OCI-LY3 (cell line): ENCODE results near the gene SNCAIP.

Experiments
- H2AFZ ChIP-seq: fragments of 200-600, 300-600 bp; shearing (Covaris generic); 2 replicates; pipeline ENCODE4 v1.6.0; 2014; ENCODE audit warnings: antibody characterized with exemption, low read depth, low read length
- H3K27ac ChIP-seq: fragments of 200-600, 300-600 bp; sonication (generic); 2 replicates; pipeline ENCODE4 v1.5.1; 2014; ENCODE audit warnings: mild to moderate bottlenecking, low read length, moderate library complexity, mixed read lengths
- H3K27me3 ChIP-seq: fragments of 200-600, 300-600 bp; sonication (generic); 2 replicates; pipeline ENCODE4 v1.6.1; 2014; ENCODE audit warnings: low read depth, low read length, mixed read lengths
- H3K36me3 ChIP-seq: fragments of 200-600, 300-600 bp; sonication (generic); replicated peaks from 2 replicates; pipeline ENCODE3; 2014; ENCODE audit warnings: low read depth, low read length, mixed read lengths
- H3K4me1 ChIP-seq: fragments of 300-600, 200-600 bp; sonication (generic); 2 replicates; pipeline ENCODE4 v1.6.1; 2014; ENCODE audit warnings: low read length, mixed read lengths
- H3K4me2 ChIP-seq: fragments of 200-600, 300-600 bp; sonication (generic); 2 replicates; pipeline ENCODE4 v1.6.1; 2014; ENCODE audit warnings: low read length, mixed read lengths
- H3K4me3 ChIP-seq: fragments of 300-600, 200-600 bp; sonication (generic); 2 replicates; pipeline ENCODE4 v1.5.1; 2014; ENCODE audit warnings: antibody characterized with exemption, mild to moderate bottlenecking, low read length, moderate library complexity
- H3K79me2 ChIP-seq: fragments of 300-600, 200-600 bp; shearing (Covaris generic); 2 replicates; pipeline ENCODE4 v1.6.1; 2014; ENCODE audit warnings: mild to moderate bottlenecking, low read length, mixed read lengths
- H3K9ac ChIP-seq: fragments of 300-600, 200-600 bp; shearing (Covaris generic); 2 replicates; pipeline ENCODE4 v1.6.0; 2014; ENCODE audit warnings: mild to moderate bottlenecking, low read length, moderate library complexity
- H3K9me3 ChIP-seq: fragments of 200-600, 300-600 bp; shearing (Covaris generic); 2 replicates; pipeline ENCODE4 v1.6.1; 2014; ENCODE audit warnings: low read length, mixed read lengths; ENCODE audit not compliant: insufficient read depth
- H4K20me1 ChIP-seq: fragments of 200-600, 300-600 bp; sonication (generic); 2 replicates; pipeline ENCODE4 v1.6.1; 2016; ENCODE audit warnings: low read length, mixed read lengths; ENCODE audit not compliant: insufficient read depth
- EZH2phosphoT487 ChIP-seq: fragments of 200-600 bp; shearing (Covaris generic); IDR thresholded peaks from 2 replicates; pipeline ENCODE4 v1.6.1; 2018; ENCODE audit warnings: antibody characterized with exemption, mixed run types, low read depth
- TF ChIP-seq, protein P1 (sequence below): fragments of 200-600, 300-600 bp; sonication (generic); IDR thresholded peaks from 2 replicates; pipeline ENCODE4 v1.5.1; 2014; ENCODE audit warnings: antibody characterized with exemption, low read length, low read depth

Gene SNCAIP

DNA sequence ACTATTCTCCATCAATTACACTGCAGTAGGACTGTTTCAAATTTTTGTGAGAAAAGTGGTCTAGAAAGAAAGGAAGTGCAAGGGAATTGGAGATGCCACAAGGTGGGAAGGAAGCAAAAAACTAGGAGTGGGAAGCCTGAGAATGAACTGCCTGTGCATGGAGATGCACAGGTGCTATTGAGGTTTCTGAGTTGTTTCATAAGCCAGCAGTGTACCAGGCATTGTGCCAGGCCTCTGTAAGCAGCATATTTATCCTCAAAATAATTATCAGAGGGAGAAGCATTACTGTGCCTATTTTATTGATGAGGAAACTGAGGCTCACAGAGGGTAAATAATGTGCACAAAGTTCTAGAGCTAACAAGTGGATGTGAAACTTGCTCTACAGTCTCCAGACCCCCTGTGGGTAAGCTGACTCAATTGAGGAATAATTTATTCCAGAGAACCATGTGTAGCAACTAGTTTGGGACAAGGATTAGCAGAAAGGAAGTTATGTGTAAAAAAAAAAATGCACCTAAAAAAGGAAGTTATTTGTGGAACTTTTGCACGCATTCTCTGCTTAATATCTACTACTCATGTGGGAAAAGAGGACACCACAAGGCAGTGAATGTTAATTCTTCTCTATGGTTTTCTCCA is 96.7 kb downstream of the SNCAIP start:
- H3K79me2 ChIP-seq, result no peaks in the 10 kb centered on the region
- no peaks in the 10 kb centered on the region for H4K20me1 ChIP-seq
- no peaks in the 10 kb centered on the region for H3K9me3 ChIP-seq
- no peak overlapping the region for H3K4me3 ChIP-seq
- H3K4me1 ChIP-seq, result peaks cover 56% of the 10 kb centered on the region
- no peak overlapping the region for H3K9ac ChIP-seq
- no peak for TF ChIP-seq EZH2phosphoT487
- TF ChIP-seq, protein P1, sequence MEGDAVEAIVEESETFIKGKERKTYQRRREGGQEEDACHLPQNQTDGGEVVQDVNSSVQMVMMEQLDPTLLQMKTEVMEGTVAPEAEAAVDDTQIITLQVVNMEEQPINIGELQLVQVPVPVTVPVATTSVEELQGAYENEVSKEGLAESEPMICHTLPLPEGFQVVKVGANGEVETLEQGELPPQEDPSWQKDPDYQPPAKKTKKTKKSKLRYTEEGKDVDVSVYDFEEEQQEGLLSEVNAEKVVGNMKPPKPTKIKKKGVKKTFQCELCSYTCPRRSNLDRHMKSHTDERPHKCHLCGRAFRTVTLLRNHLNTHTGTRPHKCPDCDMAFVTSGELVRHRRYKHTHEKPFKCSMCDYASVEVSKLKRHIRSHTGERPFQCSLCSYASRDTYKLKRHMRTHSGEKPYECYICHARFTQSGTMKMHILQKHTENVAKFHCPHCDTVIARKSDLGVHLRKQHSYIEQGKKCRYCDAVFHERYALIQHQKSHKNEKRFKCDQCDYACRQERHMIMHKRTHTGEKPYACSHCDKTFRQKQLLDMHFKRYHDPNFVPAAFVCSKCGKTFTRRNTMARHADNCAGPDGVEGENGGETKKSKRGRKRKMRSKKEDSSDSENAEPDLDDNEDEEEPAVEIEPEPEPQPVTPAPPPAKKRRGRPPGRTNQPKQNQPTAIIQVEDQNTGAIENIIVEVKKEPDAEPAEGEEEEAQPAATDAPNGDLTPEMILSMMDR, result no peak
- no peaks in the 10 kb centered on the region for H3K27me3 ChIP-seq
- no peak overlapping the region for H2AFZ ChIP-seq
- H3K27ac ChIP-seq, result no peak overlapping the region
- H3K36me3 ChIP-seq, result no peaks in the 10 kb centered on the region
- peak overlapping the region; percentile 27 for H3K4me2 ChIP-seq

DNA sequence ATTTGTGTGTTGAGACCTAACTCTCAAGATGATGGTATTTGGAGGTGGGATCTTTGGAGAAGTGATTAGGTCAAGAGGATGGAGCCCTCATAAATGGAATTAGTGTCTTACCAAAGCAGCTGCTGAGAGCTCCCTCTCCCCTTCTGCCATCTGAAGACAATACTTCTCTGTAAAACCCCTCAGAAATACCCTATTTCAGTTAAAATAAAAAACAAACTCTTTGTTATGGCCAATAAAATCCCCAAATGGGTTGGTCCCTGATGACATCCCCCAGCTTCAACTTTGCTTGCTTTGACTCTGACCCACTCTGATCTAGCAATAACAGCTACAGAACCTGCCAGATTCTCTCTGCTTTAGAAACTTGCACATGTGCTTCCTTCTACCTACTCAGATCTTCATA is 100.9 kb downstream of the SNCAIP start:
- TF ChIP-seq, protein P1, result no peak
- TF ChIP-seq EZH2phosphoT487, result no peak
- Histone ChIP-seq H3K79me2 (no peaks in the 10 kb centered on the region), H4K20me1 (no peaks in the 10 kb centered on the region), H3K4me1 (peaks cover 76% of the 10 kb centered on the region), H3K27me3 (no peaks in the 10 kb centered on the region), H3K36me3 (no peaks in the 10 kb centered on the region), H3K4me2 (peak overlapping the region; percentile 73), H3K9me3 (no peaks in the 10 kb centered on the region), H3K9ac (peak overlapping the region; percentile 57), H3K27ac (peak overlapping the region; percentile 84), H2AFZ (no peak overlapping the region), H3K4me3 (peak overlapping the region; percentile 41)

DNA sequence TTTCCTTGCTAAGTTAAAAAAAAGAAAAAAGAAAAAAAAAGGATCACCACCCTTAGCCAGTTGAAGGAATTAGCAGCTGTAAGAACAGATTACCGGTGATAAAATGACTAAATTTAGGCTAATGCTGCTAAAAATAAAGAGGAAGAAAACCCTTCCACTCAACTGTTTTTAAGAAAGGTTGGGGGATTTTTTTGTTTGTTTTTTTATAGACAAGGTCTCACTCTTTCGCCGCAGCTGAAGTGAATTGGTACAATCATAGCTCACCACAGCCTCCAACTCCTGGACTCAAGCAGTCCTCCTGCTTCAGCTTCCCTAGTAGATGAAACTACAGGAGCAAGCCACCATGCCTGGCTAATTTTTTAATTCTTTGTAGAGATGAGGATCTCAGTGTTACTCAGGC is 101.7 kb downstream of the SNCAIP start:
- H3K4me1 ChIP-seq, result peaks cover 69% of the 10 kb centered on the region
- H3K27me3 ChIP-seq, result no peaks in the 10 kb centered on the region
- TF ChIP-seq, protein P1, result no peak
- no peak for TF ChIP-seq EZH2phosphoT487
- no peaks in the 10 kb centered on the region for H3K36me3 ChIP-seq
- no peak overlapping the region for H2AFZ ChIP-seq
- no peaks in the 10 kb centered on the region for H3K9me3 ChIP-seq
- no peaks in the 10 kb centered on the region for H3K79me2 ChIP-seq
- peak overlapping the region; percentile 41 for H3K4me3 ChIP-seq
- H4K20me1 ChIP-seq, result no peaks in the 10 kb centered on the region
- H3K9ac ChIP-seq, result peak overlapping the region; percentile 57
- peak overlapping the region; percentile 84 for H3K27ac ChIP-seq
- H3K4me2 ChIP-seq, result peak overlapping the region; percentile 73

DNA sequence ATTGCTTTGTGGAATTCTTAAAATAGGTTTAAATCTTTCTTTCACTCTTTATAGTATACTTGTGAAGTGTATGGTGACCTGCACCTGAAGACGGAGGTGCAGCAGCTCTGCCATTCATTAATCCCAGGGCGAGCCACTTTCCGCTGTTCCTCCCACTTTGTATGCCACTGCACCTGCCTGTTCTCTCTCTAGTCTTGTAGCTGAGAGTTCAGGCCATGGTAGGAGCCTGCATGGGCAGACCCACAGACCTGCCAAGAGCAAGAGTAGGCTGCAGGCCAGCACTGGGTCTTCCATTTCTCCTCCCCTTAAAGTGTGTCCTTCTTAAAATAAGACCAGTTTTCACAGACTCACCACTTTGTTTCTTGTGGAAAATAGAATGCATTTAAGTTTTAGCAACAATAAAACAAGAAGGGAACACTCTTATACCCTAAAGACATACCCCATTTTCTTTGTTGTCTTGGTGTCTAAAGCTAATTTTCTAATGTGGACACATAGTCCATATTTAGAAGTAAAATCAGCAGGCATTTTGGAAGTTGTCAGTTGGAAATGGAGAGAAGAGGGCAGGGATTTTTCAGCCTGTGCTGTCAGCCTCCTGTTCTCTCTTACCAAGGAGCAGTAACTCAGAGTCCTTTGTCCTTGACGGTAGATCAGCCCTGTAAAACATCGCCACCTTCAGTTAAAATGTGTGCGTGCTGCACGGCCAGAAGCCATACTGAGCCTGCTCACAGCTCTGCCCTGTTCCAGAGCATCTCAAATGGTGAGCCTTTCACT is 103.2 kb downstream of the SNCAIP start:
- Histone ChIP-seq H3K27ac (peak overlapping the region; percentile 84), H3K9ac (peak overlapping the region; percentile 17), H3K36me3 (no peaks in the 10 kb centered on the region), H3K4me2 (peak overlapping the region; percentile 14), H3K79me2 (no peaks in the 10 kb centered on the region), H3K4me1 (peaks cover 55% of the 10 kb centered on the region), H2AFZ (no peak overlapping the region), H3K9me3 (no peaks in the 10 kb centered on the region), H4K20me1 (no peaks in the 10 kb centered on the region), H3K4me3 (no peak overlapping the region), H3K27me3 (no peaks in the 10 kb centered on the region)
- TF ChIP-seq EZH2phosphoT487, result no peak
- TF ChIP-seq, protein P1, result peak; percentile 80
